GM21737 (cell line): ENCODE results near the gene HSD17B3.
"Not testable (repeated sequence)": the region's sequence is repeated elsewhere in the genome, so short reads cannot be mapped to it uniquely, and the experiment has no call there.

Experiments
- ATAC-seq: cut with Tn5 transposase; IDR thresholded peaks from one replicate; pipeline ENCODE4 v1.9.1; 2021; ENCODE audit warnings: mild to moderate bottlenecking, moderate library complexity; ENCODE audit not compliant: unreplicated experiment

The HSD17B3 gene

GRCh38 chr9:96302021-96302420, at the start of gene HSD17B3:
Gene HSD17B3 (minus strand): TSS chr9:96302176. CDS start chr9:96302104, 72 bp downstream.
- no peak for ATAC-seq

DNA sequence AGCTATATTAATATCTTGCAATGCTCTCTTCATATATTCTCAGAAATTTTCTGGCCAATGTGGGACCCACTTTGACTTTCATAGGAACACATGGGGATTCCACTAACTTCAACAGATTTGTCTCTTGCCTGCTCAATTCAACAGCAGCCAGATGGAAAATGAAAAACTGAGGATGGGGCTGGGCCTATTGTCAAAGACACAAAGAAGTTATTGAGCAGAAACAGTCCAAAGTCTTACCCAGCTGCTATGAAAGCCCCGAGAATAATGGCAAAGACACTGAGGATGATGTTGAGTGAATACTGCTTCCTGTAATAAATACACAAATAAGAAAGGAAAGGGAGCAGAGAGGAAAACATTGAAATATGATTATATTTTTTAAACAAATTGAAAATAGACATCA, 48.9 kb upstream of the HSD17B3 start:
- no peak for ATAC-seq

DNA sequence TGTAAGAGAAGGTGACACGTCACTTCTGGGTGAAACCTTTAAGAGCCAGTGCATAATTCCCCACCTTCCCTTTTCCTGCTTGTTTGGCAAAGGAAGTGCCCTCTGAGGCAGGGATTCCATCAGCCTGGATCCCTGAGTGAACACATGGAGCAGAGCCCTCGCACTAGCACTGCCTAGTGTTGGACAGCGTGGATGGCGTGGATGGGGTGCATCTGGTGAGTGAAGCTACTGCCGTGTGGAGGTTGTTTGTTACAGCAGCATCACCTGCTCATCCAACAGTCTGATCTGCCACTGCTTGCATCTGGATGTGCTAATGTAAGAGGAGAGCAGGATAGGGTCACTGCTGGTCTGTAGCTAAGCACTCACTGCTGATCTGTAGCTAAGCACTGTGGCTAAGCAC, 46.3 kb upstream of the HSD17B3 start:
- ATAC-seq = no peak

DNA sequence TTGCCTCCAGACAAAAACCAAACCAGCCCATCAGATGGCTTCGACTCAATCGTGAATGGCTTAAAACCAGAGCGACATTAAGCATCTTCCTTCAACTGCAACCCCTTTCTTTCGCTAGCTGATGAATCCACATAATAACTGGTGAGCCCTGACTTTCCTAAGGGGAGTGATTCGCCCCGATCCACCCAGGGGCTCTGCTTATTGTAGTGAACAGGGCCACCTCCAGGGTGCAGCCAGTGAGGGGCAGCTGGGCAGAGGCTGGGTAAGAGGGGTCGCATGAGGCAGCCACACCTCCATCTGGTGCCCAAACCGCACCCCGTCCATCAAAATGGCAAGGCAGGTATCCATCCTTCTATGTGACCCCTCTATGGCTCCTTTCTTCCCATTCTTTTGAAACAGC, 43.6 kb upstream of the HSD17B3 start:
- ATAC-seq = no peak

DNA sequence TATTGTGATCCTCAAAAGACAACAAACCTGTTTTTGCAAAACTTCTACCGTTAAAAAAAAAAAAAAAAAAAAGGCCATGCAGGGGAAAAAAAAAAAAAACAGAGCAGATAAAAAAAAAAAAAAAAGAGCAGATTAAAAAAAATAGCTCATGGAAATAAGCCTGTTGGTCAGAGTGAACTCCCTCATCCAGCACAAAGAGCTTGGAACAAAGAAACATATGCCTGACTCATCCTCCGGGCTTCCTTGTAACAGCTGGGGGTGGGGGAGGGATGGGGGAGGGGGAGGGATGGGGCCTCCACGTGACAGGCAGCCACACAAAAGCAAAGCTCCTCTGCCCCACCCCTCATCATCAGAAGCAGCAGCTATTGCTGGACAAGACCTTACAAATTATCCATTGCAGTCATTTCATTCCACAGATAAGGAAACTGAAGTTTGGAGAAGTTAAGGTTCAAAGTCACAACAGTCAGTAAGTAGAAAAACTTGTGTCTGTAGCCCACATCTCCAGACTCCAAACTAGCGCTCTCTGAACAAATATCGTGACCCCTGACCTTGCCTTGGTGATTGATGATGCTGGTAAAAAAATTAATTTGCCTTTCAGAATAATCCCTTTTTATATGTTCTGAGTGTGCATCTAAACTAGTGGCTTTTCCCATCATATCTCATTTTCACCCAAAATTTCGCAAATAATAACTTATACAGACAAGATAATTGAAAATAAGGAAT, 42.6 kb upstream of the HSD17B3 start:
- ATAC-seq = no peak

- ATAC-seq = no peak
Observed at GRCh38 chr9:96343515-96344360, 41.8 kb upstream of the HSD17B3 start.

- ATAC-seq = no peak
Observed at GRCh38 chr9:96342571-96343245, 40.7 kb upstream of the HSD17B3 start.

- ATAC-seq = no peak
Observed at GRCh38 chr9:96340707-96341106, 38.7 kb upstream of the HSD17B3 start.

- no peak for ATAC-seq
Observed at GRCh38 chr9:96338299-96338698, 36.3 kb upstream of the HSD17B3 start.

DNA sequence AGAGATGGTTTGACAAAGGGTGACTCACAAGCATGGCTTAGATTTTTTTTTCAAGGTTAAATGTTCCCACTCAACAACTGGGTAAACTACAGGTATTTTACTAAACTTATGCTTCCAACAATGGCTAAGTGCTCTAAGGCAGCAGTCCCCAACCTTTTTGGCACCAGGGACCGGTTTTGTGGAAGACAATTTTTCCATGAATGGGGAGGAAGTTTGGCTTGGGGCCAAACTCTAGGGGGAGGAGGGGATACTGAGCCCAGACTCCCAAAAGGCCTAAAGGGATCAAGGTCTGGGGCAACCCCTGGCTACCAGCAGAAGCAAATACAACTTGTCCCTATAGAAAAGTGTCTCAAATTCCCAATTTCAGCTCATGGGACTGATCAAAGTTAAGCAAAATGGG, 32.0 kb upstream of the HSD17B3 start:
- no peak for ATAC-seq

GRCh38 chr9:96331236-96331947, 29.4 kb upstream of the HSD17B3 start:
- ATAC-seq = no peak

DNA sequence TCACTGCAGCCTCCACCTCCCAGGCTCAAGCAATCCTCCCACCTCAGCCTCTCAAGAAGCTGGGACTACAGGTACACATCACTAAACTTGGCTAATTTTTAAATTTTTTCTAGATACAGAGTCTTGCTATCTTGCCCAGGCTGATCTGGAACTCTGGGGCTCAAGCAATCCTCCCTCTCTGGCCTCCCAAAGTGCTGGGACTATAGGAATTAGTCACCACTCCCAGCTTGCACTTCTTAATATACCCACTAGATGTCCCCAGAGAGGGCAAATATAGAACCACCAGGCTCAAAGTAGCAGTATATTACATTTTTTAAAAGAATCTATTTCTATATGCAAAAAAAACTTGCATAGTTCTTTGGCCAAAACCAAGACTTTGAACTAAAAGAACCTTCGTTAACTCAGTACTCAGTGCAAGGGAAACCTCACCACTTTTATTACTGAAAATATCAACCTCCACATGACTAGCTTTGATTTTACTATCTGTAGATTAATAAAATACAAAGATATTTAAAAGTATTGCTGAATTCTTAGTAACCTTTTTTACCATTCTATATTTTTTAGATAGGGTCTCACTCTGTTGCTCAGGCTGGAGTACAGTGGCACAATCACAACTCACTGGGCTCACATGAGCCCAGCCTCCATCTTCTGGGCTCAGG, 25.8 kb upstream of the HSD17B3 start:
- no peak for ATAC-seq

DNA sequence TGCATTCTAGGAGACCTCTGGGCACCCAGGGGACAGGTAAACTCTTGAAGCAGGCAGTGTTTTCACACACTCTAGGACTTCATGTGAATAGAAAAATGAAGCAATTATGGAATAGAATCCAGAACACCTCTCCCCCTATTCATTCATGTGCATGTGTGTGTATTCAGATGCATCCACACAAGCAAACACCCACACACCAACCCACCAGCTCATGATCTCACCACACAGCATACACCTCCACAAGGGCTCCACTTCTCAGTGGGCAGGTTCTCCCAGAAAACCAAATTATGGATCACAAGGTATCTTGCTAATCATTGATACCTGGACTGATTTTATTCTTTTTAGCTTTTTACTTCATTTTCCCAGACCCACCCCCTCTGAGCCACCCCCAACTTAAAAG, 21.2 kb upstream of the HSD17B3 start:
- no peak for ATAC-seq

- ATAC-seq = not testable (repeated sequence)
Observed at GRCh38 chr9:96322736-96323135, 20.8 kb upstream of the HSD17B3 start.

DNA sequence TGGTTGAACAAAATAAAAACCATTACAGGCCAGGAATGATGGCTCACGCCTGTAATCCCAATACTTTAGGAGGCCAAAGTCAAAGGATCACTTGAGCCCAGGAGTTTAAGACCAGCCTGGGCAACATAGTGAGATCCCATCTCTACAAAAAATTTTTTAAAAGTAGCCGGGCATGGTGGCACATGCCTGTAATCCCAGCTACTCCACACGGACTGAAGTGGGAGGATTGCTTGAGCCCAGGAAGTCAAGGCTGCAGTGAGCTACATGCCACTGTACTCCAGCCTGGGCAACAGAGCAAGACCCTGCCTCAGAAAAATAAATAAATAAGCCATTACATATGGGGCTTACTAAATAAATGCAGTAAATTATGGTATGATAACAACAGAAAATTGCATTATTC, 20.2 kb upstream of the HSD17B3 start:
- not testable (repeated sequence) for ATAC-seq

DNA sequence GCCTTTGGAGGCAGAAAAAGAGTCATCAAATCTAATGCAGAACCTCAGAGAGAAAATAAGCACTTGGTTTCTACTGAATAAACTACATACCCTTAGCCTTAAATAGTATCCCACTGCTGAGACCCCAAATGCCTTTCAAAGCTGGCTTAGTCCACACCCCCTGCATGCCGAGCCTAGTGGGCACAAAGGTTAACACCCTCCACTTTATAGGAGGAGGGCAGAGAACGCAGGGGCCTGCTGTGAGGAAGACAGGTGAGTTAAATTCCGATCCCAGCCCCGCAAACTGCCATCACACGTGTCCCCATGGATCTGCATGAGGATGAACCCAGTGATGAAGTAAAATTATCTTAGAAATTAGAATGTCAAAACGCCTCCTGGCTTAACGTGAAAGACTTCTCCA, 19.5 kb upstream of the HSD17B3 start:
- ATAC-seq = no peak

GRCh38 chr9:96320749-96321280, 18.8 kb upstream of the HSD17B3 start:
- ATAC-seq = no peak

GRCh38 chr9:96318921-96319565, 17.1 kb upstream of the HSD17B3 start:
- ATAC-seq = no peak

DNA sequence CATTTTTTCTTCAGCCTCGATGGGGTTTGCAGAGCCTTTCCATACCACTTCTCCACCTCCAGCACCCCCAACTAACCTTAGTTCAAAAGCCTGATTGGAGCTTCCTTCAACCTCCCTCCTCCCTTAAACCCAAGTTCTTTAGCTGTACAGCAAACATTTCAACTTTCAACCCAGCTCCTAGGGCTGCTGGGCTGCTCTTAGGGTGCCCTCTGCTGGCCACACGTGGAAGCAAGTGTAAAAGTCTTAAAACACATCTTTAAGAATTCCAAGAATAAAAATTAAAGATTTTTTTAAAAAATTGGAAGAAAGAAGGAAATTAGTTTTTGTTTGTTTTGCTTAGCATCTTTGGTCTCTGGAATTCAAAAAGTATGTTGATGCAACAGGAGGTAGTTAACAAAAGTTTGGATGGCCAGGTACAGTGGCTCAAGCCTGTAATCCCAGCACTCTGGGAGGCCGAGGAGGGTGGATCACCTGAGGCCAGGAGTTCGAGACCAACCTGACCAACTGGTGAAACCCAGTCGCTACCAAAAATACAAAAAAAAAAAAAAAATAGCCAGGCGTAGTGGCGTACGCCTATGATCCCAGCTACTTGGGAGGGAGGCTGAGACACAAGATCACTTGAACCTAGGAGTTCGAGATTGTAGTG, 15.5 kb upstream of the HSD17B3 start:
- no peak for ATAC-seq
